GM12878 (cell line): Measurements from ENCODE around the gene PLCG2. TPM values are rescaled to one million over a fixed set of nuclear protein-coding genes. Genes with fewer than 3 reads are reported as not detected.

Source experiments
- ATAC-seq: fragments of 200-7000 bp; cut with Tn5 transposase; 3 replicates; pipeline ENCODE4 v1.9.1; 2020; ENCODE audit warnings: mild to moderate bottlenecking, moderate library complexity
- BruUV-seq: library from RNA; stranded (reverse); fragments of 400-500 nt; replicated peaks from 2 replicates; lab custom pipeline; 2021; lab: Mats Ljungman, UMichigan
- CTCF ChIA-PET: fragments of 300-600 bp; sonication (Branson Sonifier 250); formaldehyde crosslinking; extraction: SDS; loops from one replicate; lab custom pipeline; 2021; ENCODE audit warnings: inconsistent platforms; lab: Yijun Ruan, JAX
- POLR2A ChIA-PET: fragments of 350-600 bp; formaldehyde crosslinking; extraction: SDS; loops from one replicate; lab custom pipeline; 2021; ENCODE audit warnings: inconsistent platforms; lab: Charles Lee
- RAD21 ChIA-PET: fragments of 300-600 bp; sonication (Branson Sonifier 250); formaldehyde crosslinking; loops from one replicate; lab custom pipeline; 2023; ENCODE audit warnings: antibody characterized with exemption; ENCODE audit not compliant: unreplicated experiment; lab: Charles Lee
- SMC1A ChIA-PET: fragments of 300-600 bp; sonication (Branson Sonifier 250); formaldehyde crosslinking; loops from one replicate; lab custom pipeline; 2023; ENCODE audit not compliant: unreplicated experiment, uncharacterized antibody; lab: Charles Lee
- DNase-seq: peaks from one replicate; pipeline ENCODE4 v3.0.0-alpha.2; 2011; ENCODE audit warnings: low read depth, low spot score
- FAIRE-seq: peaks from 3 replicates; lab custom pipeline; 2011; peaks lifted over from hg19 to GRCh38; lab: Jason Lieb, UNC
- H2AFZ ChIP-seq: 2 replicates; pipeline ENCODE4 v1.6.0; 2011; ENCODE audit warnings: low read depth, low read length, control low read depth; ENCODE audit not compliant: control insufficient read depth
- H3K27ac ChIP-seq: 2 replicates; pipeline ENCODE4 v1.5.1; 2011; ENCODE audit warnings: control low read depth; ENCODE audit not compliant: control insufficient read depth, insufficient read depth
- H3K27me3 ChIP-seq, 2 experiments: replicated peaks in 1 of 2; 2 replicates each; pipeline versions ENCODE4 v1.6.0 to v1.6.1; 2011; ENCODE audit warnings: low read length in 1 of 2; ENCODE audit not compliant: control insufficient read depth in 2 of 2, insufficient read depth in 2 of 2
- H3K36me3 ChIP-seq, 2 experiments: 2 replicates each; pipeline ENCODE4 v1.5.1; 2011; ENCODE audit warnings: low read length in 1 of 2; ENCODE audit not compliant: control insufficient read depth in 2 of 2, insufficient read depth in 2 of 2
- H3K4me1 ChIP-seq: 2 replicates; pipeline ENCODE4 v1.6.1; 2011; ENCODE audit warnings: mild to moderate bottlenecking, low read length, moderate library complexity, mixed read lengths; ENCODE audit not compliant: control insufficient read depth, insufficient read depth
- H3K4me2 ChIP-seq: 2 replicates; pipeline ENCODE4 v1.6.0; 2011; ENCODE audit warnings: control low read depth; ENCODE audit not compliant: control insufficient read depth, insufficient read depth
- H3K4me3 ChIP-seq: fragments of 200-600 bp; sonication (generic); 2 replicates; pipeline ENCODE4 v1.5.1; 2016
- H3K79me2 ChIP-seq: 2 replicates; pipeline ENCODE4 v1.6.0; 2011; ENCODE audit warnings: low read length; ENCODE audit not compliant: control insufficient read depth, insufficient read depth
- H3K9ac ChIP-seq: 2 replicates; pipeline ENCODE4 v1.8.0; 2011; ENCODE audit warnings: low read length, control low read depth, mixed read lengths; ENCODE audit not compliant: control insufficient read depth, insufficient read depth
- H3K9me3 ChIP-seq: replicated peaks from 3 replicates; pipeline ENCODE4 v1.5.1; 2011; ENCODE audit warnings: mild to moderate bottlenecking, low read length; ENCODE audit not compliant: control insufficient read depth, insufficient read depth
- H4K20me1 ChIP-seq: 2 replicates; pipeline ENCODE4 v1.6.0; 2011; ENCODE audit not compliant: control insufficient read depth, insufficient read depth
- CUX1 ChIP-seq: IDR thresholded peaks from 2 replicates; pipeline ENCODE4 v1.6.1; 2012; ENCODE audit warnings: improper control_type of control experiment, low read depth, low read length; ENCODE audit not compliant: insufficient replicate concordance
- HDAC2 ChIP-seq: fragments of 200-600 bp; sonication (generic); IDR thresholded peaks from 2 replicates; pipeline ENCODE4 v1.6.1; 2017
- MAX ChIP-seq: IDR thresholded peaks from 2 replicates; pipeline ENCODE4 v1.6.1; 2012; ENCODE audit warnings: low read depth, low read length, improper control_type of control experiment
- MTA2 ChIP-seq: fragments of 450-650 bp; IDR thresholded peaks from 2 replicates; pipeline ENCODE4 v1.6.1; 2016; ENCODE audit warnings: low read depth, mild to moderate bottlenecking, moderate library complexity
- MXI1 ChIP-seq: fragments of 150-350 bp; IDR thresholded peaks from 2 replicates; pipeline ENCODE4 v1.6.1; 2011; ENCODE audit warnings: low read depth, mild to moderate bottlenecking, inconsistent platforms, low read length, improper control_type of control experiment
- NFYA ChIP-seq: IDR thresholded peaks from 2 replicates; pipeline ENCODE4 v1.6.1; 2011; ENCODE audit warnings: low read depth, mild to moderate bottlenecking, low read length, improper control_type of control experiment, borderline replicate concordance
- NRF1 ChIP-seq: conservative IDR thresholded peaks from 2 replicates; pipeline ENCODE4 v1.6.1; 2011; ENCODE audit warnings: mild to moderate bottlenecking, low read depth, low read length, improper control_type of control experiment
- RELA ChIP-seq: fragments of 450-650 bp; IDR thresholded peaks from 2 replicates; pipeline ENCODE4 v1.8.0; 2014; ENCODE audit warnings: borderline replicate concordance; ENCODE audit not compliant: partially characterized antibody
- TCF3 ChIP-seq: IDR thresholded peaks from 2 replicates; pipeline ENCODE4 v1.6.1; 2012; ENCODE audit warnings: low read depth, mild to moderate bottlenecking, low read length, borderline replicate concordance; ENCODE audit not compliant: insufficient read depth
- WRNIP1 ChIP-seq: IDR thresholded peaks from 2 replicates; pipeline ENCODE4 v1.6.1; 2011; ENCODE audit warnings: low read depth, low read length, improper control_type of control experiment, borderline replicate concordance
- ZNF217 ChIP-seq: fragments of 450-650 bp; IDR thresholded peaks from 2 replicates; pipeline ENCODE4 v1.6.1; 2017; ENCODE audit warnings: antibody characterized with exemption, mild to moderate bottlenecking
- WGBS: methylation state at CpG from one replicate; pipeline ENCODE4 v1.1.6; 2016; ENCODE audit warnings: low lambda C conversion rate; ENCODE audit not compliant: insufficient replicate concordance, insufficient coverage; ENCODE audit errors: missing lambda C conversion rate; 5-methylcytosine and 5-hydroxymethylcytosine counted together
- in situ Hi-C: fragments of 300-500 bp; cut with MboI; formaldehyde crosslinking; loops from 9 replicates; pipeline ENCODE4 v1.14.3; 2018; ENCODE audit warnings: mixed read lengths
- intact Hi-C: fragments of 100-400 bp; cut with micrococcal nuclease; formaldehyde crosslinking; loops from one replicate; pipeline ENCODE4 v1.14.2; 2022; ENCODE audit not compliant: unreplicated experiment
- polyA plus RNA-seq, 11 experiments: library from polyadenylated mRNA; depleted of rRNA in 4 of 11; unstranded in 6 of 11; stranded (reverse) in 5 of 11; fragments of >200 nt; fragmentation: Nextera tagmentation in 4 of 11; fragmentation: Illumina TruSeq in 1 of 11; extraction: Ambion mirVana in 4 of 11; extraction: Trizol in 1 of 11; gene quantifications; 1 replicate in 1 of 11; 2 replicates in 10 of 11; pipeline versions ENCODE4 v1.2.1 to v1.2.3, GENCODE V29; 2011 to 2016; ENCODE audit warnings: inconsistent platforms in 2 of 11, missing spikeins in 2 of 11, low read depth in 1 of 11
- total RNA-seq, 4 experiments: library from RNA; depleted of rRNA in 3 of 4; stranded (reverse); fragments of >200 nt in 3 of 4; fragmentation: Illumina TruSeq in 1 of 4; extraction: Trizol in 1 of 4; gene quantifications; 2 replicates each; pipeline versions ENCODE4 v1.2.1 to v1.2.3, GENCODE V29; 2013 to 2021

PLCG2 gene
- total and polyA plus RNA-seq, 10 of the 15 experiments (the other 5 are each of a cell fraction or from before 2014, with no cell fraction given), result 47.6 to 256 (median 149) TPM

- TF ChIP-seq CUX1, result no peak
- TF ChIP-seq MXI1, result no peak
- no peak for TF ChIP-seq ZNF217
- TF ChIP-seq HDAC2, result no peak
These were observed 194.6 kb downstream of the PLCG2 start (continued) for GRCh38 chr16:81973737-81974136.

- ChIA-PET RAD21 (no interaction called here), CTCF (no interaction called here), POLR2A (no interaction called here), SMC1A (no interaction called here)
- Histone ChIP-seq H3K4me2 (no peak overlapping the region), H3K27ac (no peak overlapping the region), H3K4me1 (no peaks in the 10 kb centered on the region), H3K27me3 (no peaks in the 10 kb centered on the region), H3K79me2 (no peaks in the 10 kb centered on the region), H3K9me3 (peaks cover 4% of the 10 kb centered on the region; the same call in 1 of the 3 replicates), H3K36me3 (no peaks in the 10 kb centered on the region), H4K20me1 (no peaks in the 10 kb centered on the region), H3K9ac (no peak overlapping the region), H2AFZ (no peak overlapping the region), H3K4me3 (no peak overlapping the region)
- ATAC-seq, result no peak
- intact Hi-C loops, result no loop called here
- in situ Hi-C loops, result no loop called here
- no peak for FAIRE-seq
- BruUV-seq, result no TSS peak
- 0% methylated on average over 1 of the region's 1 CpG for WGBS
- no peak for DNase-seq
- TF ChIP-seq MAX, result no peak
- TF ChIP-seq NFYA, result no peak
- TF ChIP-seq WRNIP1, result no peak
- no peak for TF ChIP-seq NRF1
- no peak for TF ChIP-seq RELA
- no peak for TF ChIP-seq CUX1
- no peak for TF ChIP-seq TCF3
- TF ChIP-seq MTA2, result no peak
These were observed 196.5 kb downstream of the PLCG2 start for GRCh38 chr16:81975637-81976036.
